NCI-H2029 (cell line): Measurements from ENCODE around the gene SESN1.
"Not testable (repeated sequence)": the region's sequence is repeated elsewhere in the genome, so short reads cannot be mapped to it uniquely, and the experiment has no call there.

ENCODE experiments used
- DNase-seq: peaks from one replicate; lab custom pipeline; 2025; lab: John Stamatoyannopoulos, UW

The SESN1 gene

GRCh38 chr6:109094416-109095035 lies at the start of gene SESN1:
SESN1 (minus strand) TSS chr6:109094846; CDS start chr6:109094073, 773 bp downstream.
- DNase-seq, result peak; percentile 77

- DNase-seq, result no peak
These were observed 48.5 kb upstream of the SESN1 start for GRCh38 chr6:109143191-109143590.

GRCh38 chr6:109142067-109142466 lies 47.4 kb upstream of the SESN1 start:
- not testable (repeated sequence) for DNase-seq

GRCh38 chr6:109139109-109139508 lies 44.5 kb upstream of the SESN1 start:
- DNase-seq, result no peak

- not testable (repeated sequence) for DNase-seq
These were observed 41.9 kb upstream of the SESN1 start for GRCh38 chr6:109136530-109136929.

- DNase-seq, result not testable (repeated sequence)
These were observed 41.4 kb upstream of the SESN1 start for GRCh38 chr6:109136039-109136438.

GRCh38 chr6:109135600-109135999 lies 41.0 kb upstream of the SESN1 start:
- DNase-seq, result not testable (repeated sequence)

GRCh38 chr6:109130065-109130464 lies 35.4 kb upstream of the SESN1 start:
- DNase-seq, result no peak

GRCh38 chr6:109125504-109125903 lies 30.9 kb upstream of the SESN1 start:
- no peak for DNase-seq

GRCh38 chr6:109124219-109124618 lies 29.6 kb upstream of the SESN1 start:
- DNase-seq, result no peak

- no peak for DNase-seq
These were observed 26.8 kb upstream of the SESN1 start for GRCh38 chr6:109121411-109121810.

- no peak for DNase-seq
These were observed 24.3 kb upstream of the SESN1 start for GRCh38 chr6:109118871-109119354.

GRCh38 chr6:109118337-109118736 lies 23.7 kb upstream of the SESN1 start:
- DNase-seq, result no peak

- DNase-seq, result no peak
These were observed 22.8 kb upstream of the SESN1 start for GRCh38 chr6:109117346-109118035.

- DNase-seq, result not testable (repeated sequence)
These were observed 18.0 kb upstream of the SESN1 start for GRCh38 chr6:109112663-109113062.

- DNase-seq, result not testable (repeated sequence)
These were observed 15.0 kb upstream of the SESN1 start for GRCh38 chr6:109109663-109110062.

GRCh38 chr6:109105681-109106080 lies 11.0 kb upstream of the SESN1 start:
- DNase-seq, result no peak

GRCh38 chr6:109104512-109104911 lies 9.9 kb upstream of the SESN1 start:
- no peak for DNase-seq

GRCh38 chr6:109103942-109104341 lies 9.3 kb upstream of the SESN1 start:
- DNase-seq, result no peak

- no peak for DNase-seq
These were observed 8.1 kb upstream of the SESN1 start for GRCh38 chr6:109102762-109103161.

- no peak for DNase-seq
These were observed 3.0 kb upstream of the SESN1 start for GRCh38 chr6:109097661-109098060.

GRCh38 chr6:109096208-109096607 lies 1.6 kb upstream of the SESN1 start:
- DNase-seq, result no peak

- DNase-seq, result no peak
These were observed 1.1 kb upstream of the SESN1 start for GRCh38 chr6:109095835-109096084.
